Natural killer cell (primary cell): ENCODE data around the gene C1orf35. TPM values are rescaled to one million over a fixed set of nuclear protein-coding genes. Genes with fewer than 3 reads are reported as not detected.

Source experiments
- ATAC-seq, 3 donors: fragments of 150-1000 bp in 2 of 3; fragments of 200-7000 bp in 1 of 3; cut with Tn5 transposase; 1 replicate in 1 of 3; 2 replicates in 2 of 3; pipeline ENCODE4 v1.10.0; 2021; ENCODE audit warnings: mild to moderate bottlenecking in 2 of 3, moderate library complexity in 2 of 3
- DNase-seq, 2 donors: peaks; one replicate each; pipeline versions ENCODE4 v3.0.0 to v3.0.0-alpha.2; 2013 to 2021; ENCODE audit warnings: mixed read lengths in 1 of 2
- H3K27ac ChIP-seq: one replicate; pipeline ENCODE4 v1.5.1; 2013; ENCODE audit warnings: mild to moderate bottlenecking, low read length
- H3K27me3 ChIP-seq: one replicate; pipeline ENCODE4 v1.6.1; 2013; ENCODE audit warnings: low read length; ENCODE audit not compliant: control insufficient read depth, insufficient read depth
- H3K36me3 ChIP-seq: one replicate; pipeline ENCODE4 v1.6.1; 2013; ENCODE audit warnings: low read length; ENCODE audit not compliant: control insufficient read depth, insufficient read depth
- H3K4me1 ChIP-seq: one replicate; pipeline ENCODE4 v1.6.1; 2013; ENCODE audit warnings: low read length; ENCODE audit not compliant: control insufficient read depth, insufficient read depth
- H3K4me3 ChIP-seq: one replicate; pipeline ENCODE4 v1.5.1; 2013; ENCODE audit warnings: low read length
- H3K9me3 ChIP-seq: one replicate; pipeline ENCODE4 v1.6.1; 2013; ENCODE audit warnings: low read length; ENCODE audit not compliant: control insufficient read depth, insufficient read depth
- H3K27ac Mint-ChIP-seq, 2 donors: one replicate each; pipeline ENCODE4 v1.8.0; 2022; ENCODE audit warnings: mild to moderate bottlenecking in 2 of 2, mixed read lengths in 2 of 2, moderate library complexity in 1 of 2
- H3K27me3 Mint-ChIP-seq, 2 donors: one replicate each; pipeline ENCODE4 v1.8.0; 2022; ENCODE audit warnings: low read depth in 2 of 2, mixed read lengths in 2 of 2
- H3K36me3 Mint-ChIP-seq: one replicate; pipeline ENCODE4 v1.8.0; 2022; ENCODE audit warnings: mixed read lengths
- H3K4me1 Mint-ChIP-seq, 2 donors: one replicate each; pipeline ENCODE4 v1.8.0; 2022; ENCODE audit warnings: mixed read lengths in 2 of 2
- H3K4me3 Mint-ChIP-seq: one replicate; pipeline ENCODE4 v1.8.0; 2022; ENCODE audit warnings: mild to moderate bottlenecking, moderate library complexity, mixed read lengths
- H3K9me3 Mint-ChIP-seq, 2 donors: one replicate each; pipeline ENCODE4 v1.8.0; 2022; ENCODE audit warnings: mixed read lengths in 2 of 2
- WGBS: methylation state at CpG from one replicate; pipeline ENCODE4 v1.1.7; 2013; ENCODE audit warnings: missing lambda C conversion rate; ENCODE audit not compliant: insufficient coverage; 5-methylcytosine and 5-hydroxymethylcytosine counted together
- intact Hi-C: fragments of 100-400 bp; cut with micrococcal nuclease; formaldehyde crosslinking; loops from one replicate; pipeline ENCODE4 v1.14.2; 2022
- total RNA-seq, 4 donors: library from RNA; stranded (reverse); fragments of 120-200 nt in 1 of 4; gene quantifications; one replicate each; pipeline versions ENCODE4 v1.2.3 to v1.2.4, GENCODE V29; 2013 to 2022
- TF ChIP-seq, protein P1 (sequence below): fragments of 200-600 bp; IDR thresholded peaks from one replicate; pipeline ENCODE4 v1.8.0; 2022; ENCODE audit warnings: antibody characterized with exemption

C1orf35 gene
- total RNA-seq, 3 donors from 2014 or later (not counting 1 experiment from before 2014, with no cell fraction given), result 18.9 to 21.6 (median 19.6) TPM

DNA sequence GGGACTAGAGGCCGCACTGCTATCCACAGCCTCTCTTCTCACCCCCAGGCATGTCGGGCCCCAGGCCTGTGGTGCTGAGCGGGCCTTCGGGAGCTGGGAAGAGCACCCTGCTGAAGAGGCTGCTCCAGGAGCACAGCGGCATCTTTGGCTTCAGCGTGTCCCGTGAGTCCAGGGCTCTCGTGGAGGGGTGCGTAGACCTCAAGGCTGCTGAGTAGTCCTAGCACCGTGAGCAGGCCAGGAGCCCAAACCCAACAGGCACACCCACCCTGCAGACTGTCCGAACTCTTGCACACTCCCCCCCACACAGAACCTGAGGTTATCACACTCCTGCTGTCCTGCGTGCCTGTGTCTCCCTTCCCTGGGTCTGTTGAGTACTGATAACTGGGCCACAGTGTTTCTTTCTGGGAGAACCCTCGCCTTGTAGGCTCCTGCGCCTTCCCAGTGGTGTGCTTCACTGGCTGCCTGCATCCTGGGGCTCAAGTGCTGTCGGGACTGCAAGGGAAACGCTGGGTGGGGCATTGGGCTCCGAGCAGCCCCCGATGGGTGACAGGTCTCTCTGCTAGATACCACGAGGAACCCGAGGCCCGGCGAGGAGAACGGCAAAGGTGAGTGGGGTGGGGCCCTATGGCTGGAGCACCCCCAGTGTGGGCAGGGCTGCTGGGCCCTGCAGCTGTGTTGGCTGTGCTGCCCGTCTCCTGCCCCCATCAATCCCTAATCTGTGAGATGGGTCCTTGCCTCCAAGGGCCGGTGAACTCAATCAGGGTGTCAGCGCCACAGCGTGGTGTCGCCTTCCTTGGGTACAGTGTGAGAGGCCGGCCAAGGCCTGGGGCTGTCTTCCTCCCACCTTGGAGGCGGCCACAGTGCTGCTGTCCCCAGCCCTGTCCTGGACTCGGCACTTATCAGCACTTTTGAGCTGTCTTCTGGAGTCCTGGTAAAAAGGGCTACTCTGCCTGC is 42.6 kb upstream of the C1orf35 start:
- Mint-ChIP-seq H3K4me1 (peaks cover 22 to 43% of the 10 kb centered on the region in 2 donors), H3K27ac (no peak overlapping the region), H3K4me3 (no peak overlapping the region), H3K27me3 (no peaks in the 10 kb centered on the region), H3K9me3 (no peaks in the 10 kb centered on the region), H3K36me3 (no peaks in the 10 kb centered on the region)
- no peak overlapping the region for H3K4me3 ChIP-seq
- TF ChIP-seq, protein P1, sequence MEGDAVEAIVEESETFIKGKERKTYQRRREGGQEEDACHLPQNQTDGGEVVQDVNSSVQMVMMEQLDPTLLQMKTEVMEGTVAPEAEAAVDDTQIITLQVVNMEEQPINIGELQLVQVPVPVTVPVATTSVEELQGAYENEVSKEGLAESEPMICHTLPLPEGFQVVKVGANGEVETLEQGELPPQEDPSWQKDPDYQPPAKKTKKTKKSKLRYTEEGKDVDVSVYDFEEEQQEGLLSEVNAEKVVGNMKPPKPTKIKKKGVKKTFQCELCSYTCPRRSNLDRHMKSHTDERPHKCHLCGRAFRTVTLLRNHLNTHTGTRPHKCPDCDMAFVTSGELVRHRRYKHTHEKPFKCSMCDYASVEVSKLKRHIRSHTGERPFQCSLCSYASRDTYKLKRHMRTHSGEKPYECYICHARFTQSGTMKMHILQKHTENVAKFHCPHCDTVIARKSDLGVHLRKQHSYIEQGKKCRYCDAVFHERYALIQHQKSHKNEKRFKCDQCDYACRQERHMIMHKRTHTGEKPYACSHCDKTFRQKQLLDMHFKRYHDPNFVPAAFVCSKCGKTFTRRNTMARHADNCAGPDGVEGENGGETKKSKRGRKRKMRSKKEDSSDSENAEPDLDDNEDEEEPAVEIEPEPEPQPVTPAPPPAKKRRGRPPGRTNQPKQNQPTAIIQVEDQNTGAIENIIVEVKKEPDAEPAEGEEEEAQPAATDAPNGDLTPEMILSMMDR, result no peak
- H3K27me3 ChIP-seq, result no peaks in the 10 kb centered on the region
- no peak overlapping the region for H3K27ac ChIP-seq
- H3K36me3 ChIP-seq, result peaks cover 42% of the 10 kb centered on the region
- no peaks in the 10 kb centered on the region for H3K9me3 ChIP-seq
- no peak for DNase-seq
- ATAC-seq, result no peak
- 94% methylated on average over 31 of the region's 31 CpGs for WGBS
- intact Hi-C loops, result no loop called here
- peaks cover 53% of the 10 kb centered on the region for H3K4me1 ChIP-seq

DNA sequence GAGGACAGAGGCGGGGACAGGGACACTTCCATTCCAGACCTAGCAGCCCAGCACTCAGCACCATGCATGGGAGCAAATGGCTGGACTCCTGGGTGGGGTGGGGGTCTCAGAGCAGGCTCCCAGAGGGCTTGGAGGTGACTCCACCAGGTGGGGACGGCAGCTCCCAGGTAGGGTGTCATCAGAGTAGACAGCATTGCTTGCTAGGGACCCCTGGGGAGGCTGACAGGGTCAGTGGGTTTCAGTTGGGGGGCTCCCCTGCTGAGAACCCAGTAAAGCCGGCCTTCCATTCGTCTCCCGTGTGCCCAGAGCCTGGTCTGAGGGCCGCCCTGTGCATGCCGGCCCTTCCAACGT is 41.8 kb upstream of the C1orf35 start:
- no peak overlapping the region for H3K4me3 Mint-ChIP-seq
- Histone ChIP-seq H3K4me3 (no peak overlapping the region), H3K36me3 (peaks cover 42% of the 10 kb centered on the region)

GRCh38 chr1:228144193-228144992 is 41.3 kb upstream of the C1orf35 start:
- no peak overlapping the region for H3K4me3 ChIP-seq
- H3K27me3 ChIP-seq, result no peaks in the 10 kb centered on the region
- WGBS, result 76% methylated on average over 16 of the region's 16 CpGs
- ATAC-seq (no peak), DNase-seq (no peak)
- TF ChIP-seq, protein P1, result no peak
- H3K9me3 ChIP-seq, result no peaks in the 10 kb centered on the region
- H3K4me1 ChIP-seq, result peaks cover 59% of the 10 kb centered on the region
- Mint-ChIP-seq H3K27ac (peak overlapping the region; percentile 95 to 96), H3K4me3 (no peak overlapping the region), H3K4me1 (peaks cover 22 to 51% of the 10 kb centered on the region in 2 donors), H3K27me3 (no peaks in the 10 kb centered on the region), H3K36me3 (no peaks in the 10 kb centered on the region), H3K9me3 (no peaks in the 10 kb centered on the region)
- intact Hi-C loops, result no loop called here
- H3K36me3 ChIP-seq, result peaks cover 42% of the 10 kb centered on the region
- no peak overlapping the region for H3K27ac ChIP-seq

More for the DNA sequence above, 41.8 kb upstream of the C1orf35 start:
- intact Hi-C loops, result no loop called here
- Mint-ChIP-seq H3K36me3 (no peaks in the 10 kb centered on the region), H3K9me3 (no peaks in the 10 kb centered on the region), H3K27me3 (no peaks in the 10 kb centered on the region), H3K4me1 (peaks cover 22 to 45% of the 10 kb centered on the region in 2 donors), H3K27ac (no peak overlapping the region)
- DNase-seq (no peak), ATAC-seq (no peak)
- Histone ChIP-seq H3K4me1 (peaks cover 56% of the 10 kb centered on the region), H3K27ac (no peak overlapping the region), H3K9me3 (no peaks in the 10 kb centered on the region), H3K27me3 (no peaks in the 10 kb centered on the region)
- TF ChIP-seq, protein P1, result no peak
- WGBS, result 96% methylated on average over 8 of the region's 8 CpGs
